Measurements from ENCODE around the gene ZNF276.
"Not testable (repeated sequence)": the region's sequence is repeated elsewhere in the genome, so short reads cannot be mapped to it uniquely, and the experiment has no call there.

ZNF276 gene

GRCh38 chr16:89738072-89738377, 16.7 kb downstream of the ZNF276 start:
- no peak for DNase-seq

GRCh38 chr16:89738538-89739317, 17.4 kb downstream of the ZNF276 start:
- no peak for DNase-seq

GRCh38 chr16:89739383-89739782, 18.0 kb downstream of the ZNF276 start:
- no peak for DNase-seq

- no peak for DNase-seq
Measured at GRCh38 chr16:89741342-89742014, 20.1 kb downstream of the ZNF276 start.

- DNase-seq, result no peak
Measured at GRCh38 chr16:89742948-89743347, 21.6 kb downstream of the ZNF276 start.

- no peak for DNase-seq
Measured at GRCh38 chr16:89744813-89745212, 23.5 kb downstream of the ZNF276 start.

- DNase-seq, result no peak
Measured at GRCh38 chr16:89746043-89746442, 24.7 kb downstream of the ZNF276 start.

GRCh38 chr16:89748076-89748475, 26.7 kb downstream of the ZNF276 start:
- no peak for DNase-seq

GRCh38 chr16:89748921-89749320, 27.6 kb downstream of the ZNF276 start:
- DNase-seq, result no peak

- DNase-seq, result no peak
Measured at GRCh38 chr16:89749637-89750036, 28.3 kb downstream of the ZNF276 start.

GRCh38 chr16:89759746-89760340, 38.5 kb downstream of the ZNF276 start:
- no peak for DNase-seq

GRCh38 chr16:89761304-89761922, 40.1 kb downstream of the ZNF276 start:
- DNase-seq, result no peak

- no peak for DNase-seq
Measured at GRCh38 chr16:89764711-89765201, 43.4 kb downstream of the ZNF276 start.

GRCh38 chr16:89765292-89765830, 44.0 kb downstream of the ZNF276 start:
- DNase-seq, result no peak

GRCh38 chr16:89770367-89770766, 49.0 kb downstream of the ZNF276 start:
- no peak for DNase-seq

- DNase-seq, result no peak
Measured at GRCh38 chr16:89775223-89775622, 53.9 kb downstream of the ZNF276 start.

- DNase-seq, result not testable (repeated sequence)
Measured at GRCh38 chr16:89778211-89778610, 56.9 kb downstream of the ZNF276 start.

- no peak for DNase-seq
Measured at GRCh38 chr16:89779231-89779908, 58.0 kb downstream of the ZNF276 start.

GRCh38 chr16:89779909-89780305, 58.6 kb downstream of the ZNF276 start:
- no peak for DNase-seq

GRCh38 chr16:89782489-89782888, 61.2 kb downstream of the ZNF276 start:
- no peak for DNase-seq

- DNase-seq, result not testable (repeated sequence)
Measured at GRCh38 chr16:89783952-89784351, 62.6 kb downstream of the ZNF276 start.

GRCh38 chr16:89784406-89784805, 63.1 kb downstream of the ZNF276 start:
- DNase-seq, result no peak
